ENCODE results near the gene XPR1.

Gene XPR1

DNA sequence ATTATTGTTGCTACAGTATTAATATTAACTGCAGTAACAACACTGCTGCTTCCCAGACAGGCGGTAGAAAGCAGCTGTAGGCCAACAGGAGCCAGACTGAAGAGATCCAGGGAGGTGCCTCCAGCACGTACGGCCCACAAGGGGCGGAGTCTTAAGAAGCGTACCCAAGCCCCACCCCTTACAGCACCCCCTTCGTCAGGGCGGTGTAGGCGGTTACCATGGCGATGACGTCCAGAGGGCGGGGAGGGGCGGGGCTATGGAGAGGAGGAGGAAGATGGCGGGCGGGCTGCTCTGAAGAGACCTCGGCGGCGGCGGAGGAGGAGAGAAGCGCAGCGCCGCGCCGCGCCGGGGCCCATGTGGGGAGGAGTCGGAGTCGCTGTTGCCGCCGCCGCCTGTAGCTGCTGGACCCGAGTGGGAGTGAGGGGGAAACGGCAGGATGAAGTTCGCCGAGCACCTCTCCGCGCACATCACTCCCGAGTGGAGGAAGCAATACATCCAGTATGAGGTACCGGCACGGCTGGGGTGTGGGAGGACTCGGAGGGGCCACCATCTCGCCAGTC, at the start of gene XPR1:
XPR1 (plus strand) TSS at position 257 of the 560 bp plus-strand sequence; CDS start at position 437, 180 bp downstream.
- DNase-seq (ENCODE audit: low read depth in 2 of 2): peak; percentile 96

DNA sequence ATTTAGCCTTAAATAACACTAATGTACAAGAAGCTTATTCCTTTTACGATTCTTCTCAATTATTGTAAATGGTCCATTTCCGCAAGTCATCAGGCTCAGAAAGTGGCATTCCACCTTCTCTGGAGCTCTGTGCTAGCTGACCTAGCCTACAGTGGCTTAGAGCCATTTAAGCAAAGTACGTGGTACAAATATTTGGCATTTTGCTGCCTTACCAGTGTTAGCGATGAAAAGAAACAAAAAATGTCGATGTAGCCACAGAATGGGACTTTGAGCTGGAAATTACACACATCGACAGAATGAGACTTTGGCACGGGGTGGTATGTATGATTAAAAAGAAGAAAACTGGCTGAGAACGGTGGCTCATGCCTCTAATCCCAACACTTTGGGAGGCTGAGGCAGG, 47.0 kb upstream of the XPR1 start:
- no peak for DNase-seq (ENCODE audit: low read depth in 2 of 2)

DNA sequence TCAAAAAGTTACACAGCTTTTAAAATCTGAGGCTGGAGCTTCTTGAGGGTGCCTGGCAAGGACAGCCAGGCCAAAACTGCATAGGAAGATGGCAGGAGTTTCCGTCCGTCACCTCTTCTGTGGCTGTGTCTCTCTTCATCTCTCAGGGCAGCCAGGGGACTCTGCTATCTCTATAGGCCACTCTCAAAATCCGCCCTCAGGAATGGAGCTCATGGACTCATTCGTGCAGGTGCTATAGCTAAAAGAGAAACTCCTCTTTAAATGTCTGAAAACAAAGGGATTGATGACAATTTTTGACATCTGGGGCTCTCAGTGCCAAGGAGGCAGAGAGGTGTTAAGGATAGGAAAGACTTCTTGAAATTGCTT, 45.8 kb upstream of the XPR1 start:
- no peak for DNase-seq (ENCODE audit: low read depth in 2 of 2)

DNA sequence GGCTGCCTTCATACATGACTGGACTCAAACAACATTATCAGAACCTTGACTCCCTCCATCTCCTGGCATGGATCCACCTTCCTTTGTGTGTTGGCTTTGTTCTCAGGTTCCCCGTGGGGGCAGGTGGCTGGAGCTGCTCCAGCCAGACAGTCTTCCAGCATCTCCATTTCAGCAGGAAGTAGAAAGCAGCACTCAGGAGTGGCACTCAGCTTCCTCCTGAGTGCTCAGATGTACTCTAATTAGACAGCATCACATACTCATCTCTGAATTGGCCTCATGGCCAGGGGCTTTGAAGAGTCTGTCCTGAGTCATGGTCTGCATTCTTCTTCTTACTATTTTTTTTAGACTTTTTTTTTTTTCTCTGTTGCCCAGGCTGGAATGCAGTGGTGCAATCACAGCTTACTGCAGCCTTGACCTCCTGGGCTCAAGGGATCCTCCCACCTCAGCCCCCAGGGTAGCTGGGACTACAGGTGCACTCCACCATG, 45.1 kb upstream of the XPR1 start:
- DNase-seq (ENCODE audit: low read depth in 2 of 2): no peak

DNA sequence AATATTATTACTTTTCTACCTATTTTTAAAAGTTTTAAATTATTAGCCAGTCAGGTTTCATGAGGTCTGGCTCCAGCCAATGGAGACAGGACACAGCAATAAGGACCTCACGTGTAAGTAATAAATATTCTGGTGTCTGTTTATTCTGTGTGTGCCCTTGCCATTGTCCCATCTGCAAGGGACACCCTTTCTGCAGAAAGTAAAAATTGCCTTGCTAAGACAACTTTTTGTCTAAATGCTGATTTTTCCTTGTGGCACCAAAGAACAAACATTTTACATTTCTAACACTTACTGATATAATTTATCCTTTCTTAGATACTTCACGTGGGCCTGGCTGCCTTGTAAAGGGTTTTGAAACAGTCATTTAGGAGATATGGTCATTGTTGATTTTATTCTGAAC, 43.7 kb upstream of the XPR1 start:
- DNase-seq (ENCODE audit: low read depth in 2 of 2): no peak

DNA sequence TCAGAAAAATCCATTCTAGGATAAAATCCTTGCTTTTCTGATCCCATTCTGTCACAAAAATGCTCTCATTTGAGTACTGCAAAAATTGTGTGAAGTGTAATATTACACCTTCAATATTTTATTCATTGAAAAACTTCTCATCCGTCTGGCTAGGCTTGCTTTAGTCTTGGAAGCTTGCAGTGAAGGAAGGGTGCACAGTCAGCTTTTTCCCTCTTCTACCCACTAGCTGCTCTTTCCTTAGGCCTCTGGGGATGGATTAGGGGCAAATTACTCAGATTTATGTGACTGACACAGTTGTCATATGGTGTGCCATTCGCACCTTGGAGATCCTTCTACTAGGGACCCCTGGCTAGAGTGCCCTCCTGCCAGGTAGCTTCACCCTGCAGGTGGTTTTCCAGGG, 40.9 kb upstream of the XPR1 start:
- no peak for DNase-seq (ENCODE audit: low read depth in 2 of 2)

DNA sequence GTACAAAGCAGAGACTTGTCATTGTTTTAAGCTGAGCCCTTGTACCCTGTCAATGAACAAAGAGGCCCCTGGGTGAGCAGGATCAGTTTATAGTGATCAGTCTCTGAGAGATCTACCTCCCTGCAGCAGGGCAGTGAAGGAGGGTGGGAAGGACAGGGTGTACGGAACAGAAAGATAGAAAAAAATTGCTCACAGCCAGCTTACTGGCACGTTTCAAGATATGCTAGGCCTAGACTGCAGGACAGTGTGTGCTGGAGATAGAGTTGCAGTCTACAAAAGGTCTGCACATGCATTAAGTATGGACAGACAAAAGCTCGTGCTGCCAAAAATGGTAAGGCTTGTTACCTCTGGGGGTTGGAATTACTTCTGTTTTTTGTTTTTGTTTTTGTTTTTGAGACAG, 38.4 kb upstream of the XPR1 start:
- no peak for DNase-seq (ENCODE audit: low read depth in 2 of 2)

DNA sequence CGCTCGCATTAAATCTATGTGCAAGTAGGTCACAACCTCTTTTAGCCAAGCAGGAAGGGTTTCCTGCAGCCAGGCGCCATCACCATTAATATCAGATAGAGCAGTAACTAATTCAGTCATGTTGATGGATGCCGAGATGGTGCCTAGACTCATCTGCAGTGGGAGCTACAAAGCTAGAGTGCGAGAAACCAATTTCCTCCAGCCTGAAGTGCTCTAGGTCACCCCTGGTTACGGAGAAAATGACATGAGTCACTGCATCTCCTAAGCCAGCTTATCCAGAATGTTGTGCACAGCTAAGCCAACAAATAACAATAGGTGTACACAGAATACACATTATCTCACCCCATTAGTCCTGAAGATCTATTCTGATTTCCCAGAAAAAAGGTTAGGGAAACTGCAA, 37.1 kb upstream of the XPR1 start:
- DNase-seq (ENCODE audit: low read depth in 2 of 2): no peak

DNA sequence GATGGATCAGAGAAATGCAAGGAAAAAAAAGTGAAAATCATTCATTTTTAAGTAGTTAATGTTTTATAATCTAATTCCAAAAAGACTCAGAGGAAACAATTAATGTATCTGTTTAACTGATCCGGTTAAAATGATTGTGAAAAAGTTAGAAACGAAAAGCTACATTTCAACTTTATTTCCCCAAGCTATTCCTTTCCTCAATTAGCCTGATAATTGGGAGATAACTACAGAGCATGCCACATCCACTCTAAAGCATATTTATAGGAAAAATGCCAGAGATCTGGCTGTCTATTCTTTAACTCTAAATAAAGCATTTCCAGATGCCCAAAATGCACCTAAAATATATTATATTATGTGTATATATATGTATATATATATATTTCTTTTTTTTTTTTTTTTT, 35.9 kb upstream of the XPR1 start:
- no peak for DNase-seq (ENCODE audit: low read depth in 2 of 2)

DNA sequence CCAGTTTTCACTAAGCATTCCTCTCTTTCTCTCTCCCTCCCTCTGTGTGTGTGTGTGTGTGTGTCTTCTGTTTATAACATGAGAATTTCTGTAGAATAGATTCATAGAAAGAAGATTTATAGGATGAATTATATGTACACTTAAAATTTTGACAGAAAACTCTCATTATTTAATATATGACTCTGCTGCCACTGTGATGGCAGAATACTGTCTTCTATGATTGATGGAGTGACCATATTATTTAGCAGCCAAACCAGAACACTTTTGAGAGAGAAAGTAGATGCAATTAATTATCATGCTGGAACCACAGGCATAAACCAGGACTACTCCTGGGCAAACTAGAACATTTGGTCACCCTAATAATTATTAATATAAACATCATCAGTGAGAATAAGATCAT, 34.3 kb upstream of the XPR1 start:
- no peak for DNase-seq (ENCODE audit: low read depth in 2 of 2)

DNA sequence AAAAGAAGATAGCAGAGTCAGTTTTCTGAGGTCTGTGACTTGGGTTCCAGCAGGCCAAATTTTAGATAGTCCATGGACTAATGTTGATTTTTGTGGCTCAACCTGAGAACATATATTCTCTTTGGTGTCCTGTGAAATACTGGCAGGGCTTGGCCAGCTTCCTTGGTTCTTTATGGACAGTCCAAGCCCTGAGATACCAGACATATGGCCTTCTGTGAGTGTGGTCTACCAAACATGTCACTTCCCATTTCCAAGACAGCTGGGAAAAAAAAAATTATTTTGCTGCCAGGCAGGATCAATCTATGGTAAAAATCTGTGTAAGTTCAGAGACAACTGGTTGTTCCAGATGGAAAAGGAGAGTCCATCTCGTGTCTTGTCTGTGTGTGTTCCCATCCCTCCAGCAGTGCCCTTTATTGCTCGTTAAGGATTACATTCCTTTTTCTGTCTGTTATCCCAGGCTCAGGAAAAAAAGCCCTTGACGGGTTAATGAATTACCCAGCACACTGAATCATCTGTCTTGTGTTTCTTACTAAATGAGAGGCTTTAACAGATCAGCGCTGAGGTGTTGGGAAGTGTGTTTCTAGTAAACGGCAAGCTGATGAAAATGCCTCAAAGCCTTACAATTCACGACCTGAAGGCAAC, 33.4 kb upstream of the XPR1 start:
- no peak for DNase-seq (ENCODE audit: low read depth in 2 of 2)

DNA sequence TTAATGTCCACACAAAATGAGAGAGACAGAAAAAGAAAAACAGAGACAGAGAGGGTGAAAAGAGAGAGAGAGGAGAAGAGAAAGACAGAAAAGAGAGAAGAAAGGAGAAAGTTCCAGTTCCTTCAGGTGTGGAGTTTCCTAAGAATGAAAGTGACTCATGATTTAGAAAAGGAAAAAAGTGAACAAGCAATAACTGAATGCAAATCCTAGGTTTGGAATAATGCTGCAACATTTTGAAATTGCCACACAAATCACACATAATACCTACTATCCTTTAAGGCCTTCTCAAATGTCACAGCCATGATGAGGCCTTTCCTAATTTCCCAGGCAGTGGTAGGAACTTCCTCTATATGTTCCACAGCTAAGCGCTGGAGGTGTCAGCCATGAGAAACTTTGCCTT, 31.5 kb upstream of the XPR1 start:
- DNase-seq (ENCODE audit: low read depth in 2 of 2): no peak

DNA sequence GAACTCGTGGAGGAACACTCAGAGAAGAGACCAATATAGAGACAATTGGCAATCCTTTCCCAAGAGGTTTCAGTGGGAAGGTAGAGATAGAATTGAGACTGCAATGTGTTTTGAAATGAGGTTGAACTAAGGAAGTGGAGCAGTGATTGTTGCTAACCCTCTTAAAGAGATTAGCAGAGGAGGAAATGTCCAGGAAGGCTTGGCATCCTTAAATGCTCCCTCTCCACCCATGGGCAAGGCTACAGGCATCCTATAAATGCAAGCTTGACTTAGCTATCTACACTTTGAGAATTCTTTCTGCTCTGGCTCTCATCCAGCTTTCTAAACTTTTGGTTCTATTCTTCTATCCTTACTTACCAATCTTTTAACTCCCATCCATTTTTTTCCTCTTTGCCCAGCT, 30.3 kb upstream of the XPR1 start:
- no peak for DNase-seq (ENCODE audit: low read depth in 2 of 2)

DNA sequence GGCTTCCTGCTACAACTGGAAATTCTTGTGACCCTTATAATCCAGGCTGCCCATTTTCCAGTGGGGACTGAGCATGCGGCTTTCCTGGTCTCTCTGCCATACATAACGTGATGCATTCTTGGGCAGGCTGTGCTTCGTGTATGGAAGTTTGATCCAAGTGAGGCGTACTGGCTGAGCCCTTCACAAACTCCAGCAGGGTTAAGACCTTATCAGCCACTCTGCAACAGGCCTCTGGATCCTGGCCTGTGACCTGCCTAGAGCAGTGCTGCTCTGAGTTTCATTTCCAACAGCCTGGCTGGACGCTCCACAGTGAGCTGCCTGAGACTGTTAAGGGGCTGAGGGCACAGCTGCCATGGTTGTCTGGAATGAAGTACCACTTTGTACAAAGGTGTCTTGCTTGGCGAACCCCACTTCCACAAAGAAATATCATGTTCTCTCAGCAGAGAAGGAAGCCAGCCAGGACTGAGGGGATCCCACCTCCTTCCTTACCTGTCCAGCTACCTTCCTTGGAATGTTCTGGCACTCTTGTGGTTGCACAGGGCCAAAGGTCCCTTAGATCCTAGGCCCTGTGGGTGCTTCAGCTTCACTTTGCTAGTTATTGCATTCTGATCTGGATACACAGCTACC, 28.5 kb upstream of the XPR1 start:
- DNase-seq (ENCODE audit: low read depth in 2 of 2): no peak

DNA sequence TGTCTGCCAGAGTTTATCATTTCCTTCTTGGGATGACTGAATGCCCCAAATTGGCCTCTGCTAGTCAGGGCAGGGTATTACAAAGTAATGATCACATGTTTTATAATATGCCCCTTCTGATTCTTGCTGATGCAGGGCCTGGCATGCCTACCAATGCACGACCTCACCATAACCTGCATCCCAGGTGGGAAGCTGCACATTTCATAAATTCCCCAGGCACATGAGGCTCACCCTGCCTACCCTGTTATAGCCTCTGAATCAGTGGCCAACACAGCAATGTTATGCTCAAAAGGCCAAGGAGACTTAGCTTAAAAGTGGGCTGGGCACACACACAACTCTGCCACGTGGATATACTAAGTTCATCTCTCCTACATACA, 28.0 kb upstream of the XPR1 start:
- no peak for DNase-seq (ENCODE audit: low read depth in 2 of 2)

DNA sequence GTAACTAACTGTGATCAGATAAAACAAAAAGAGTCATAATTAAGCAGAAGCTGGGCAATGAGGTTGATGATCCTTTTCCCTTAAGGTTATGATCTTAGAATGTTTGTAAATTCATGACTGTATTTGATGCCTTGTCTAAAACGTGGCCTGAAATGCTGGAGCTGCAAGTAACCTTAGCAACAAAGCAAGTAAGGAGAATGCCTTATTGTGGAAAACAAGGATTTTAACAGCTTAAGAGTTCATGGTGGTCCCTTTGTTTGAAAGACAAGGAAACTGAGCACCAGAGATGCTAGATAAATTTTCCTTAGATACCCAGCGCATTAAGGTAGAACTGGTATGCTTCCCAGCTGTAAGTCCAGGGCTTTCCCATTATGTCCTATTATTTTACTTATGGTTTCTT, 25.7 kb upstream of the XPR1 start:
- DNase-seq (ENCODE audit: low read depth in 2 of 2): no peak

DNA sequence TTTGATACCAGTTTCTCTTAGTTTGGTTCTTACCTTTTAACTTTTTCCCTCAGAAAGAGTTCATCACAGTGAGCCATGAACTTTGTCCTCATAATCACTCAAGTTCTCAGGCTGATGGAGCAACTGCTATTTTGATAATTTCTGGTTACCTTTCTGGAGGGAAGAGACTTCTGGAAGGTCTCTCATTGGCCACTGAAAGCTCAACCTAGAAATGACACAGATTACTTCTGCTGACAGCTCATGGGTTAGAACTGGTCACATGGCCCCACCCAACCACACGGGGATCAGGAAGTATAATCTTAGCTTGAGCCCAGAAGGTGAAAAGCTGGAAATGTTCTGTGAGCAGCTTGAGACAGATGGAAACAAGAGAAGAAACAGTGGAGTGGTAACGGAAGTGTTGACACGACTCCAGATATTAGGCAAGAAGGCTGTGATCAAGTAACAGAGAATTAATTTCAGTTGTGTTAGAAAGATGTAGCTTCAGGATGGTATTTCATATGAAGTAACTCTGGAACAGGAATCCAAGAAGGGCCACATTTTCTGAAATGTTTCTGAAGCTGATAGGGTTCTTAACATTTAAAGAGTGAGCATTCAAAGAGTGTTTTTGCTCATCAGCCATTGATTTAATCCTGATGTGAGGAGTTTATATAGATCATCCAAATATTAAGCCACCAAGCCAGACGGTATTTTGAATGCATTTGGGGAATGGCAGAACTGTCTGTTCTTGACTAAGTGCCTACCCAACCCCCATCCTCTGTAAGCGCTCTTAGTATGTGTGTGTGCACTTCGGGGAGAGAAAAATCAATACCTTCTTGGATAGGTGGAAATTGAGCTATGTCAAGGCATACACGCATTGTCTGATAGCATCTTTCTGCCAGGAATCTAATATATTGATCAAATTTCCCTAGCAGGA, 21.9 kb upstream of the XPR1 start:
- DNase-seq (ENCODE audit: low read depth in 2 of 2): peak in 1 of 2 experiments; percentile 26

DNA sequence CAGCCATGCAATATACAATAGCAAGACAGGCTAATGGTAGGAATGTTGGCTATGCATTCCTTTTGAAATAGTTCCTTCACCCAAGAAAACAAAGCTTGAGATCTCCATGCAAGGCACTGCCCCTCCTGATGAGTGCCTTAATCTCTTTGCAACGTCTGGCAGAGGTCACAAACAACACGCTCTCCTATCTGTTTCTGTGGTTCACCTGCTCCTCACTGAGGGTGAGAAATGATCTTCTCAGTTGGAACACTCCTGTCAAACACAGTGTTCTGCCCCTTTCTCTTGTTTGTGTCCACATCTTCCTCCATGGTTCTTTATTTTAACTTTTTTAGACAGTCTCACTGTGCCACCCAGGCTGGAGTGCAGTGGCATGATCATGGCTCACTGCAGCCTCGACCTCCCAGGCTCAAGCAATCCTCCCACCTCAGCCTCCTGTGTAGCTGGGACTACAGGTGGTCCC, 21.2 kb upstream of the XPR1 start:
- no peak for DNase-seq (ENCODE audit: low read depth in 2 of 2)

DNA sequence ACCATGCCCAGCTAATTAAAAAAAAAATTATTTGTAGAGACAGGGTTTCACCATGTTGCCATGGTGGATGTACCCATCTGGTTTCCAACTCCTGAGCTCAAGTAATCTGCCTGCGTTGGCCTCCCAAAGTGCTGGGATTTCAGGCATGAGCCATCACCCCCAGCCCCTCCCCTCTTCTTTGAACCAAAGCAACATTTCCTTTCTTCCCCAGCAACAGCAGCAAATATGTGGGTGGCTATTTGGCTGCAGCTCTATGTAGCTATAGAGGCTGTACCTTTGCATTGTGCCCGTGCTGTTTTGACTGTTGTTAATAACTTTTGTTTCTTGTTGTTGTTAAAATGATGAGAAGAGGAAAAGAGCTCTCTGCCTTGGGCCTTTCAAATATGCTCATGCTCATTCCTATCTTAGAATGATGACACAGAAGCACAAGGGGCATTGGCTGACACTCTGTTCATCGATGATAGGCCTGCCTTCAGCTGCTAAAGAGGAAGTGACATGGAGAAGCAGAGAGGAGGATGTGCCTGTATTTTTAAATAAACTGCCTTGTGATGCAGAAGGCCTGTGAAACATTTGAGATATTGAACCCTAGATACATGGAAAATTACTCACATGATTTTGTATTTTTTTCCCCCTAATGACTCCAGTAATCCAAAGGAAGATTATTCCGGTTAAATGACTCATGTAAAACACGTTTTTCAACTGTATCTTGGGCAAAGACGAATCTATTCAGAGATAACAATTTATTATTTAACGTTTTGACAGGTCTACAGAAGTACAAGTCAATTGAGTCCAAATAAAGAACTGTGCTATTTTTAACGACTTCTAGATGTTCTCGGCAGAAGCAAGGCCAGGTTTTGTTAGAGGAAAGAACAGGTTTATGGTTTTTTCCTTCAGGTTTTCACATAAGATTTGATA, 20.5 kb upstream of the XPR1 start:
- DNase-seq (ENCODE audit: low read depth in 2 of 2): no peak

DNA sequence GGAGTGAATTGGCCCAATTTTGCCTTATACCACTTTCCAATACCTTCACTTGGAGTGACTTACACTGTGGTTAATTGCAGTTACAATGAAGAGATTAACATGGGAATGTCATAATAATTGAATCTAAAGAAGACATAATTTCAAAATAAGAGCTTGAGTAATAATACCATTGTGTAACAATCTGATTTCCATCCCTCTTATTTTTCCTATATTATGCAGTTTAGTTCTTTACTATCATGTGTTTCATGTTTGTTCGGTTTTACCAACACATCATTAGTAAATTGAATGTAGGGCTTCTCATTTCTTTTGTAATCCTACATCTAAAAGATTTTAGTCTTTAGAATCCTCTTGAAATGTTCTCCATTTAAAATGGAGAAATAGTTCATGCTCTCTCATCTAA, 19.2 kb upstream of the XPR1 start:
- DNase-seq (ENCODE audit: low read depth in 2 of 2): no peak

DNA sequence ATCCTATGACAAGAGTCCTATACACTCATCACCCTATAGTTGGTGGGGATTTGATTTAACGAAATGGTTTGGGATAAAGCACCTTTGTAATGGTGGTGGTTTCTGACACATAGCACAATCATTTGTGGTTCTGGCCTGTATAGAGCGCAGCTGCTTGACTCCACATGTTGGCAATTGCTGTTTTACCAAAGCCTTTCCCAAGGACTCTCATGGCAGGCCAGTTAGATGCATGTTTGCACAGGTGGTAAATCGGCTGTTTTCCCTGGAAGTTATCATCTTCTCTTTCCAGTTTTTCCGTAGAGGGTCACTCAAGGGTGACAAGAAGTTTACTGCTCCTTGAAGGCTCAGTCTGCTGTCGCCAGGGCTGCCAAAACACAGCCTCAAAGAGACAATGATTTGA, 17.1 kb upstream of the XPR1 start:
- DNase-seq (ENCODE audit: low read depth in 2 of 2): no peak
